Stimulated activated naive CD4-positive, alpha-beta T cell (primary cell): ENCODE data around the gene ASAP2.

Source experiments
- DNase-seq, 6 experiments: peaks; one replicate each; lab custom pipeline; 2025; lab: John Stamatoyannopoulos, UW

ASAP2 gene

GRCh38 chr2:9430316-9431293, 224.0 kb downstream of the ASAP2 start:
- DNase-seq, result no peak

GRCh38 chr2:9434489-9434888, 227.9 kb downstream of the ASAP2 start:
- DNase-seq, result no peak

GRCh38 chr2:9439536-9439935, 232.9 kb downstream of the ASAP2 start:
- no peak for DNase-seq

GRCh38 chr2:9440058-9440727, 233.6 kb downstream of the ASAP2 start:
- no peak for DNase-seq

GRCh38 chr2:9441556-9441955, 234.9 kb downstream of the ASAP2 start:
- no peak for DNase-seq

GRCh38 chr2:9443526-9443925, 236.9 kb downstream of the ASAP2 start:
- no peak for DNase-seq

GRCh38 chr2:9445089-9445488, 238.5 kb downstream of the ASAP2 start:
- no peak for DNase-seq

GRCh38 chr2:9451231-9451630, 244.6 kb downstream of the ASAP2 start:
- DNase-seq, result no peak
